GM19468 (cell line): ENCODE measurements around the gene DKK3.
"Not testable (repeated sequence)": the region's sequence is repeated elsewhere in the genome, so short reads cannot be mapped to it uniquely, and the experiment has no call there.

Experiments used
- ATAC-seq: cut with Tn5 transposase; IDR thresholded peaks from one replicate; pipeline ENCODE4 v1.9.1; 2021; ENCODE audit warnings: mild to moderate bottlenecking, moderate library complexity, moderate number of reproducible peaks; ENCODE audit not compliant: unreplicated experiment; ENCODE audit errors: extremely low read depth

The DKK3 gene

DNA sequence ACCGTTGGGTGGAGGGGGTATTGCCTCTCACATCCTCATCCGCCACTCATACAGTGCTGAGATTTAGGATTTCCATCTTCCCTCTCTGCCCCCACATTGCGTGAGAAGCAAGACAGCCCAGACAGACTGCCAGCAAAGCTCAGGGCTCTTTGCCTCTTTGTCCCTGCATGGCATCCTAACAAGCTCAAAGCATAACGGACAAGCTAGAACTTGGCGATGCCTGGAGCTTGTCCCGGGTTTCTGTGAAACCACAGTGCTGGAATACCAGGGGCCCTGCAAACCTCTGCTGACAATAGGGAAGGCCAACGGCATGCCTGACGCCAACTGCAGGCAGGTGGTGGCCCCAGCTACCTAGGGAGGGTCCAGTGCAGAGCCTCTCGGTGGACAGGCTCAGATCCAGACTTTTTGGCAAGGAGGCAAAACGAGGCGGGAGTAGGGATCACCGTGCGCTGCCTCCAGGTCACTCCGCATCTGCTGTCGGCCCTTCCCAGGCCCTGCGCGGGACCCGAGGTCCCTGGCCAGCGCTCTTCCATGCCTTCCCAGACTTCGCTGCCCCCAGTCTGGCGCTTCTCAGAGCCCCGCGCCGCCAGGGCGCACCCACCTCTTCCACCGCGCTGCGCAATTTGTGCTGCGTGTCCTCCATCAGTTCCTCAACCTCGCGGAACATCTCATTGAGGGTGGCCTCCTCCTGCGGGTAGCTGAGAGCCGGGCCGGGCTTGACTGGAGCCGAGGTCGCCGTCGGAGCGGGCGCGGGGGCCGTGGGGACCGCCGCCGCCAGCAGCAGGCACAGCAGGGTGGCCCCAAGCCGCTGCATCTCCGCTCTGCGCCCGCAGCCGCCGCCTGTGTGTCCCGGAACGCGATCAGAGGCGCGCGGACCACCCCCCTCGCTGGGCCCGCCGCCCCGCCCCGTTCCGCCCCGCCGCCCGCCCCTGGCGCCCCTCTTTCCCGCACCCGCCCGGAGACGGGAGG lies at the start of gene DKK3:
Gene DKK3 (minus strand): TSS at position 858 of the 969 bp plus-strand sequence. CDS start 44 bp downstream, at position 814.
- ATAC-seq, result no peak

DNA sequence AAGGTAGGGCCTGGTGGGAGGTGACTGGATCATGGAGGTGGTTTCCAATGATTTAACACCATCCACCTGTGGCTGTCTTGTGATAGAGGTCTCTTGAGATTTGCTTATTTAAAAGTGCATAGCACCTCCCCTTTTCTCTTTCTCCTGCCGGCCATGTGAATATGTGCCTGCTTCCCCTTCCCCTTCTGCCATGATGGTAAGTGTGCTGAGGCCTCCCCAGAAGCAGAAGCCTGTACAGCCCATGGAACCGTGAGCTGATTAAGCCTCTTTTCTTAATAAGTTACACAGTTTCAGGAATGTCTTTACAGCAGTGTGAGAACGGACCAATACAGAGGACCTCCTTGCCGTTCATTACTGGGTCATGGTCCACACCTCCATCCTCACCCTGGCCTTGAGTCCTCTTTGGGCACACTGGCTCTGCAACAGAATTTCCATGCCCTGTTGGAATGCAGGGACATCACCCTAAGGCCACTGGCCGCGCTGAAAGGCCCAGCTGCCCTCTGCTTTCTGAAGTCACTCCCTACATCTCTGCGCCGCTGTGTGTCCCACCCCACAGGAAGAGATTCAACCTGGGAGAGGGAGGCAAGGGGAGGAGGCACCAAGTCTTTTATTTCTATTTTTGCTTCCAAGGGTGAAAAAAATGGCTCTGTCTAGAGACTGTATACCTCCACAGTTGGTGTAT lies 49.0 kb upstream of the DKK3 start:
- ATAC-seq, result no peak

- ATAC-seq, result no peak
Observed at GRCh38 chr11:12056119-12056518, 47.7 kb upstream of the DKK3 start.

GRCh38 chr11:12053606-12054361 lies 45.4 kb upstream of the DKK3 start:
- no peak for ATAC-seq

- ATAC-seq, result no peak
Observed at GRCh38 chr11:12052676-12053605, 44.5 kb upstream of the DKK3 start.

DNA sequence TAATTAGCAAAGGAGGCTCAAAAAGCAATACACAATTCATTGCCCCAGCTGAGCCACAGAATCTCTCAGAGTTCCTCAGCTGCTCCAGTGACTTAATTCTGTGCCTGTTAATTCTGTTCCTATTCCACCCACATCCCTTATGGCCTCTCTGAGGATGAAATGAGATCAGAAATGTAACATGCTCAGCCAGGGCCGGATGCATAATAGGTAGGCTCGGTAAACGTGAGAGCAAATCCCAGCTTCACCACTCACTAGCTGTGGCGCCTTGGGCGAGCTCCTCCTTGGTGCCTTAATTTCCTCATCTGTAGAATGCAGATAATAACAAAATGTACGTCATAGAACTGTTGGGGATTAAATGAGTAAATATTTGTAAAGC lies 42.8 kb upstream of the DKK3 start:
- ATAC-seq, result no peak

DNA sequence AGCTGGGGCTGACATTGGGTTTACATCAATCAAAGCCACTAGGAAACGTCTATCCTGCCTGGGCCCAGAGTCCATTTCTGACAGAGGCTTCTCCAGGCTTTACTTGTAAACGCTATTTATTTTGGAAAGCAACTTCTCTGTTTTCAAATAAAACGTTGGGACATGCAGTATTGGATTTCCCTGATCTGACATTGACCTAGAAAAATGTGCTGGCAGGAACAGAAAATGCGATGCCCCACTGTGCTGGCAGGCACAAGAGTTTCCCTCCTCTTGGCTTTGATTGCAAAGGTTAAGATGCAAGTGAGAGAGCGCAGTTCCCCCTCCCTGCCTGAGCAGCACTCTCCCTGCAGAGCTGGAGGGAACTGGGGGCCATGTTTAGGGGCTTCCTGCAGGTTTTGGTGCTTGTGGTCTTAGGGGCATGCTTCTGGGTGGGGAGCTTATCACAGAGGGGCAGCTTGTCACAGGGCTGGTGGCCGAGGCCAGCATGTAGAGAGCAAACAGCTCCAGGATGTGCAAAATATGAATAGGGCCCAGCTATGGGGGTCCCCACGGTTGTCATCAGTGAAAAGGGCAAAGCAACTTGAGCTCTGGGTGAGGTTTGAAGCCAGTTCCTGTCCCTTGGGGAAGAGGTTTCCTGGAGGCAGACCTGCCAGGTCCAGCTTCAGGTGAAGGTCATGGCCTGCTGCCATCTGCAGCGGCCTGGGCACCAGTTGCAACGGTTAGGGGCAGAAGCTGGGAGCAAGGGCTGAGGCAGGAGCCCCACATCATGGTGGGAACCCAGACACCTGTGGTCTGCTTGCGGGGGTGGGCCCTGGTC lies 42.3 kb upstream of the DKK3 start:
- no peak for ATAC-seq

- ATAC-seq, result no peak
Observed at GRCh38 chr11:12048936-12049790, 40.7 kb upstream of the DKK3 start.

DNA sequence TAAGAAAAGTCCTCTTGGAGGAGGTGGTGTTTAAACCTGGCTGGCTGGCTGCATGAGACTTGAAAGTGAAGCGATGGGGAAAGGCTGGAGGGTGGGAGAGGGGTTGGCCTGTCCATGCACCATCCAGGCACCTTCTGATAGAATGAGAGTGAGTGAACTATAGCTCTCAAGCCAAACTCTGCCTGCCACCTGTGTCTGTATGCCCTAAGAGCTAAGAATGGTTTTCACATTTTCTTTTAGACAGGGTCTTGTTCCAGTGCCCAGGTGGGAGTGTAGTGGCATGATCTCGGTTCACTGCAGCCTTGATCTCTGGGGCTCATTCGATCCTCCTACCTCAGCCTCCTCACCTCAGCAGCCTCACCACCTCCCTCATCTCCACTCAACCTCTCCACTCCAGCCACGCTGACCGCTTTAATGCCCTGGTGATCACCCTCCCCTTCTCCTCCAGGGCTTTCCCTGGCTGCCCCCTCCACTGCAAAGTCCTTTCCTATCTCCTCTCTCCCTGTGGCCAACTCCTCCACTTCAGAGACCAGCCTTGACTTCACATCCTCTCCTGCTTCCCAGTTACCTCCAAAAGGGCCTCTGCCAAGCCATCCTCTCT lies 38.3 kb upstream of the DKK3 start:
- no peak for ATAC-seq

- ATAC-seq, result no peak
Observed at GRCh38 chr11:12045914-12046635, 37.6 kb upstream of the DKK3 start.

GRCh38 chr11:12044799-12045198 lies 36.4 kb upstream of the DKK3 start:
- ATAC-seq, result no peak

GRCh38 chr11:12043959-12044791 lies 35.7 kb upstream of the DKK3 start:
- ATAC-seq, result no peak

DNA sequence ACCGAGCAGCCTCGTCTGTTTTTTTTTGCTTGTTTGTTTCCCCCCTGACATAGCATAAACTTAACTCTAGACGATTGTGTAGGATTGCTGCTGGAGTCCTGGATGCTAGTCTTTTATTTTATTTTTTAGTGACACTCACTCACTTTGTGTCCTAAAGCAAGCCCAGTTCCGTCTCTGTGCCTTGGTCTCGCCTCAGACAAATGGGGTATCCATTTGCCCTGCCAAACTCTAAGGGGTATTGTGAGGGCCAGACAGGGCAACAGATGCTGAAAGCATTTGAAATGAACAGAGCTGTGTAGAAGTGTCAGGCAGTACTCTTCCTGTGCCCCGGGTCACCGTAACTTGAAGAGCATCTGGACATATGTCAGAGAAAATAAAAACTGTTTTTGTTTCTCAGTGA lies 34.8 kb upstream of the DKK3 start:
- ATAC-seq, result no peak

DNA sequence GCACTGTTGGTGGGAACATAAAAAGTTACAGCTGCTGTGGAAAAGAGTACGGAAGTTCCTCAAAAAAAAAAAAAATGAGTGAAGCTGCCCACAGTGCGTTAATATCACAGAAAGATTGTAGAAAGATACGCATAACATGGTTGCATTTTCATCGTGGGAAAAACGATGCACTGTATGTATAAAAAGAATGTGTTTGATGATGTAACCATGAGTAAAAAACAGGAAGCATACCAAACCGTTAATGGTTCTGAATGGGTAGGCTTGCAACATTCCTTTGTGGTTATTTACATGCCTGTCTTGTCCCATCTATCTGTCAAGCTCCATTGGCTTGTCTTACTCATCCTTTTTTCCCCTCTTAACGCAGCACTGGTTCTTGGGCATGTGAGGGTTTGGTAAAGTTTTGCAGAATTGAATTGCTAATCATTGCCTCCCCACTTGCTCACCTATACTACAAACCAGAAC lies 33.8 kb upstream of the DKK3 start:
- ATAC-seq, result no peak

DNA sequence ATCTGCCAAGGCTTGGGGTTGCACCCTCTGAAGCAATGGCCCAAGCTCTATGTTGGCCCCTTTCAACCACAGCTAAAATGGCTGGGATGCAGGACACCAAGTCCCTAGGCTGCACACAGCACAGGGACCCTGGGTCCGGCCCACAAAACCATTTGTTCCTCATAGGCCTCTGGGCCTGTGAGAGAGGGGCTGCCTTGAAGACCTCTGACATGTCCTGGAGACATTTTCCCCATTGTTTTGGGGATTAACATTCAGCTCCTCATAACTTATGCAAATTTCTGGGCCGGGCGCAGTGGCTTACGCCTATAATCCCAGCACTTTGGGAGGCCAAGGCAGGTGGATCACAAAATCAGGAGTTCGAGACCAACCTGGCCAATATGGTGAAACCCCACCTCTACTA lies 32.3 kb upstream of the DKK3 start:
- ATAC-seq, result not testable (repeated sequence)

DNA sequence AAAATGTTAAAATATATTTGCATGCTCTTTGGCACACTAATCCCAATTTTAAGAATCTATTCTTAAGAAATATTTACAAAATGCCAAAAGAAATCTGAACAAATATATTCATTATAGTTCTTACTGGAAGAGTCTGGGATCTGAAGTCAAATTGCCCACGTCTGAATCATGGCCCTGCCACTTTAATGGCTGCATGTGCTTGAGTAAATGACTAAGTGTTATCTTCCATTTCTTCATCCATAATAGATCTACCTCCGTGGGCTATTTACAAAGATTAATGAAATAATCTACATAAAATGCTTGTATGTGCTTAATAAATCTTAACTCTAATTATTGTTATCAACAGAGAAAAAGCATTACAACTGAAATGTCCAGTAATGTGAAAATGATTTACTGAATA lies 24.5 kb upstream of the DKK3 start:
- no peak for ATAC-seq
